Esophagus muscularis mucosa (tissue), 4 donors: ENCODE data around the gene CDC42EP1. TPM values are rescaled to one million over a fixed set of nuclear protein-coding genes. Genes with fewer than 3 reads are reported as not detected.

Source experiments
- DNase-seq: peaks from one replicate; pipeline ENCODE4 v3.0.0-alpha.2; 2017; ENCODE audit errors: extremely low spot score
- H3K27ac ChIP-seq, 4 donors: fragments of 200-600 bp; sonication (generic); replicated peaks in 1 of 4; 1 replicate in 3 of 4; 2 replicates in 1 of 4; pipeline ENCODE4 v1.5.1; 2016 to 2019; ENCODE audit warnings: mild to moderate bottlenecking in 1 of 4
- H3K27me3 ChIP-seq, 4 donors: fragments of 200-600 bp; sonication (generic); one replicate each; pipeline versions ENCODE4 v1.5.1 to v1.6.0; 2016 to 2019
- H3K36me3 ChIP-seq, 4 donors: fragments of 200-600 bp; sonication (generic); one replicate each; pipeline ENCODE4 v1.5.1; 2016 to 2019
- H3K4me1 ChIP-seq, 4 donors: fragments of 200-600 bp; sonication (generic); one replicate each; pipeline ENCODE4 v1.5.1; 2016 to 2019
- H3K4me3 ChIP-seq, 4 donors: fragments of 200-600 bp; sonication (generic); 1 replicate in 2 of 4; 2 replicates in 2 of 4; pipeline ENCODE4 v1.5.1; 2016 to 2019; ENCODE audit warnings: mild to moderate bottlenecking in 4 of 4, moderate library complexity in 1 of 4
- H3K9me3 ChIP-seq, 4 donors: fragments of 200-600 bp; sonication (generic); 1 replicate in 3 of 4; 2 replicates in 1 of 4; pipeline ENCODE4 v1.5.1; 2016 to 2019
- EP300 ChIP-seq: sonication (generic); formaldehyde crosslinking; IDR thresholded peaks from one replicate; pipeline ENCODE4 v1.6.1; 2017; ENCODE audit warnings: antibody characterized with exemption
- POLR2A ChIP-seq: fragments of 450-650 bp; IDR thresholded peaks from one replicate; pipeline ENCODE4 v1.6.1; 2017; ENCODE audit warnings: antibody characterized with exemption, moderate library complexity, mild to moderate bottlenecking, low read depth
- POLR2AphosphoS5 ChIP-seq, 2 donors: sonication (generic); formaldehyde crosslinking; IDR thresholded peaks; one replicate each; pipeline ENCODE4 v1.6.1; 2017; ENCODE audit warnings: antibody characterized with exemption in 2 of 2
- WGBS: methylation state at CpG from one replicate; pipeline ENCODE4 v1.1.5; 2018; 5-methylcytosine and 5-hydroxymethylcytosine counted together
- intact Hi-C: fragments of 100-400 bp; cut with DNase I; formaldehyde crosslinking; loops from one replicate; pipeline ENCODE4 v1.15.1; 2023
- total RNA-seq, 4 donors: library from RNA; depleted of rRNA; stranded (reverse); fragments of >200 nt; gene quantifications; one replicate each; pipeline versions ENCODE4 v1.1.0 to v1.2.1, GENCODE V29; 2016
- TF ChIP-seq, protein P1 (sequence below), 3 experiments: fragments of 200-600 bp in 2 of 3; fragments of 450-650 bp in 1 of 3; sonication (generic) in 2 of 3; IDR thresholded peaks; one replicate each; pipeline ENCODE4 v1.5.1; 2017 to 2019; ENCODE audit warnings: antibody characterized with exemption in 3 of 3, mild to moderate bottlenecking in 2 of 3, moderate library complexity in 1 of 3

The CDC42EP1 gene
- total RNA-seq, 4 donors from 2014 or later: 19.9 to 38.1 (median 36.7) TPM

DNA sequence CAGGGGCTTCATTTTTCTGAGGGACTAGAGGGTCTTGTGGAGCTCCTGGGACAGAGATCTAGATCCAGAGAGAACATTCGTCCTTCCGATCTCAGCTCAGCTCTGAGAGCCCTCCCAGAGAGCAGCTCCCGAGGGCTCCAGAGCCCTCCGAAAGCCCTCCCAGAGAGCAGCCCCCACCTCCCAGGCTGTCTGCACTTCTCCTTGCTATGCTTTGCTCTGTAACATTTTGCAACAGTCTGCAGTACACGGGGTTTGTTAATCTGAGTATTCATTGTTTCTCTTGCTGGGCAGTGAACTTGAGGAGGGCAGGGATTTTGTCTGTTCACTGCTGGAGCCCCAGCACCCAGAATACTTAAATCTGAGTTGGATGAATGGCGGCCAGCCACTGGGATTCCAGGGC lies 50.9 kb downstream of the CDC42EP1 start:
- H3K4me1 ChIP-seq: peaks cover 20 to 61% (median 56%) of the 10 kb centered on the region in 4 donors
- TF ChIP-seq, protein P1, sequence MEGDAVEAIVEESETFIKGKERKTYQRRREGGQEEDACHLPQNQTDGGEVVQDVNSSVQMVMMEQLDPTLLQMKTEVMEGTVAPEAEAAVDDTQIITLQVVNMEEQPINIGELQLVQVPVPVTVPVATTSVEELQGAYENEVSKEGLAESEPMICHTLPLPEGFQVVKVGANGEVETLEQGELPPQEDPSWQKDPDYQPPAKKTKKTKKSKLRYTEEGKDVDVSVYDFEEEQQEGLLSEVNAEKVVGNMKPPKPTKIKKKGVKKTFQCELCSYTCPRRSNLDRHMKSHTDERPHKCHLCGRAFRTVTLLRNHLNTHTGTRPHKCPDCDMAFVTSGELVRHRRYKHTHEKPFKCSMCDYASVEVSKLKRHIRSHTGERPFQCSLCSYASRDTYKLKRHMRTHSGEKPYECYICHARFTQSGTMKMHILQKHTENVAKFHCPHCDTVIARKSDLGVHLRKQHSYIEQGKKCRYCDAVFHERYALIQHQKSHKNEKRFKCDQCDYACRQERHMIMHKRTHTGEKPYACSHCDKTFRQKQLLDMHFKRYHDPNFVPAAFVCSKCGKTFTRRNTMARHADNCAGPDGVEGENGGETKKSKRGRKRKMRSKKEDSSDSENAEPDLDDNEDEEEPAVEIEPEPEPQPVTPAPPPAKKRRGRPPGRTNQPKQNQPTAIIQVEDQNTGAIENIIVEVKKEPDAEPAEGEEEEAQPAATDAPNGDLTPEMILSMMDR (IDR thresholded peaks at IDR 0.05): no peak
- no peak for TF ChIP-seq POLR2AphosphoS5 (IDR thresholded peaks at IDR 0.05)
- no peak for TF ChIP-seq EP300
- no peaks in the 10 kb centered on the region for H3K9me3 ChIP-seq
- no peaks in the 10 kb centered on the region for H3K27me3 ChIP-seq
- 85% methylated on average over 6 of the region's 6 CpGs for WGBS
- DNase-seq: no peak
- H3K4me3 ChIP-seq: no peak overlapping the region
- H3K36me3 ChIP-seq: peaks cover 2 to 24% (median 18%) of the 10 kb centered on the region in 4 donors
- intact Hi-C loops: no loop called here
- H3K27ac ChIP-seq: peak overlapping the region in 3 of 4 donors; percentile 10 to 94 (median 15)

DNA sequence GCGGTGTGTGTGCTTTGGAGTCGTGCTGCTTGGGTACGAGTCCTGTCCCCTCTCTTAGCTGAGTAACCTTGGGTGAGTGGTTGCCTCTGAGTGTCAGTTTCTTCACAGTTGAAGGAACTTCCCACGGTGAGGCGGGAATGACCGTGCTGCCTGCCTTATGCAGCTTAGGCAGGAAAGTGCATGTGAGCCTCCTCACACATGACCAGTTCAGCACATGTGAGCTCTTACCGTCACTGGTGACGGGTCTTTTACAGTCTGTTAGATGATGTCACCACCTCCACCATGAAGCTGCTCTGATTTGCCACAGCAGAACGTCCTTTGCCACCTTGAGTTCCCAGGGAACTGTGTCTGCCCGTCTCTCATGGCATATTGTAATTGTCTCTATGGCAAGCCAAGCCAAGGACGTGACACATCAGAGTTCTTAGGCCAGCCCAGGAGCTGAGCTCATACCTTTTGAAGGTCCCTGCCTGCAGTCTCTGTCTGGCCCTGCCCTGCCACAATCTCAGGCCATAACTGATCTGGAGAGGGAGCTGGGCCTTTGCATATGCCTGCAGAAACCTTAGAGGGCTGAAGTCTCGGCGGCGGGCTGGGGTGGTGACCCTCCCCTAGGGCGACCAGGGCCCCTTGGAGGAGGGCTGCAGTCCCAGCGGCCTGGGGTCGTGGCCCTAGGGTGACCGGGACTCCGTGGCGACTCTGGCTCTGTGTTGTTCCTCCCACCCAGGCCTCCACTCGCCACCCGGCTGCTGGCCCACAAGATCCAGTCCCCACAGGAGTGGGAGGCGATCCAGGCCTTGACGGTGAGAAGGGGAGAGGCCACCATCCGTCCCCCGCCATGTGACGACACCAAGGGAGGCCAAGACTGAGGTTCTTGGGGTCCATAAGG lies 56.2 kb downstream of the CDC42EP1 start:
- 84% methylated on average over 10 of the region's 27 CpGs for WGBS
- Histone ChIP-seq H3K9me3 (no peaks in the 10 kb centered on the region), H3K27me3 (no peaks in the 10 kb centered on the region), H3K36me3 (peaks cover 13 to 76% (median 70%) of the 10 kb centered on the region in 4 donors), H3K4me3 (no peak overlapping the region), H3K4me1 (peaks cover 0 to 22% (median 18%) of the 10 kb centered on the region in 4 donors), H3K27ac (no peak overlapping the region)
- DNase-seq: no peak
- intact Hi-C loops: no loop called here
- TF ChIP-seq POLR2A: no peak
- no peak for TF ChIP-seq EP300
- TF ChIP-seq POLR2AphosphoS5 (IDR thresholded peaks at IDR 0.05): no peak
- TF ChIP-seq, protein P1 (IDR thresholded peaks at IDR 0.05): no peak

DNA sequence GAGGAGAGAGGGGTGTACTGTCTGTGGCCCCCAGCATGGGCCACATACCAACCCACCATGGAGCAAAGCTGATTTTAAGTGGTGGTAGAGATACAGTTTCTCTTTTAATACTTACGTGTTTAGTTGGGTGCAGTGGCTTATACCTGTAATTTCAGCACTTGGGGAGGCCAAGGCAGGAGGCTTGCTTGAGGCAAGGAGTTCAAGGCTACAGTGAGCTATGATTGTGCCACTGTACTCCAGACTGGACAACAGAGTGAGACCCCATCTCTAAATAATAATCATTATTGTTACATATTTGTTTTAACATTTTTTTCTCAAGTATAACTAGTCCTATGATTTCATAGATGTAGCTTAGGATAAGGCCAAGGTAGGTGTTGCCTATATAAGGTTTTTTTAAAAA lies 57.2 kb downstream of the CDC42EP1 start:
- Histone ChIP-seq H3K27ac (no peak overlapping the region), H3K36me3 (peaks cover 13 to 85% (median 79%) of the 10 kb centered on the region in 4 donors), H3K4me3 (no peak overlapping the region), H3K9me3 (no peaks in the 10 kb centered on the region), H3K4me1 (peaks cover 0 to 18% (median 15%) of the 10 kb centered on the region in 4 donors), H3K27me3 (no peaks in the 10 kb centered on the region)
- no peak for DNase-seq
- TF ChIP-seq EP300 (no peak), POLR2AphosphoS5 (IDR thresholded peaks at IDR 0.05) (no peak), POLR2A (no peak)
- TF ChIP-seq, protein P1 (IDR thresholded peaks at IDR 0.05): no peak
- WGBS: 75% methylated on average over 1 of the region's 1 CpG
- intact Hi-C loops: no loop called here

DNA sequence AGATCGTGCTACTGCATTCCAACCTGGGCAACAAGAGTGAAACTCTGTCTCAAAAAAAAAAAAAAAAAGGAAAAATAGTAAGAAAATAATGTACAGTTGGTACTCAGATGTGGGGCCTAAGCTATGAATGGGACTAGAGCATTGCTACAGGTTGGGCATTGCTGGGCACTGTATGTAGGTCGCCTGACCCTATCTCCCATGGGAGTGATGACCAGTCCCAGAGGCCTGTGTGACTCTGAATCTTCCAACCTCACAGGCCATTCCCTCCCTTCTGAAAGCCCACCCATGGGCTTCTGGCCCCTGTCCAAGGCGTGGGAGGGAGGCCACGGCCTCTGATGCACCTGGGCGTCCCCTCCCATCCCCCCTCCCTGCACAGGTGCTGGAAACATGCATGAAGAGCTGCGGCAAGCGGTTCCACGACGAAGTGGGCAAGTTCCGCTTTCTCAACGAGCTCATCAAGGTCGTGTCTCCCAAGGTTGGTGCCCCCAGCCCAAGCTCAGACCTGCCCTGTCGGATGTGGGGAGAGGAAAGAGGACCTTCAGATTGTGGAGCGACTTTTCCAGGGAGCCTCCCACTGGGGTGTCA lies 57.9 kb downstream of the CDC42EP1 start:
- Histone ChIP-seq H3K27me3 (no peaks in the 10 kb centered on the region), H3K27ac (no peak overlapping the region), H3K4me1 (peaks cover 0 to 11% (median 10%) of the 10 kb centered on the region in 4 donors), H3K4me3 (no peak overlapping the region), H3K36me3 (peaks cover 13 to 92% (median 85%) of the 10 kb centered on the region in 4 donors), H3K9me3 (no peaks in the 10 kb centered on the region)
- intact Hi-C loops: no loop called here
- TF ChIP-seq, protein P1 (IDR thresholded peaks at IDR 0.05): no peak
- TF ChIP-seq POLR2AphosphoS5 (IDR thresholded peaks at IDR 0.05) (no peak), EP300 (no peak)
- WGBS: 88% methylated on average over 9 of the region's 14 CpGs
- DNase-seq: no peak
